HEK293 (cell line): ENCODE results near the gene BCL7C.
A peak's percentile ranks its signal among the peaks of the same experiment; 100 is the strongest.

ENCODE experiments used
- BCL11A ChIP-seq: fragments of 450-650 bp; formaldehyde crosslinking; IDR thresholded peaks from 2 replicates; pipeline ENCODE4 v1.5.1; 2016; ENCODE audit warnings: low read depth, missing biosample characterization, missing genetic modification characterization
- ELK4 ChIP-seq: IDR thresholded peaks from 2 replicates; pipeline ENCODE4 v1.6.1; 2011; ENCODE audit warnings: mild to moderate bottlenecking, low read depth, low read length, borderline replicate concordance
- FEZF1 ChIP-seq: fragments of 450-650 bp; formaldehyde crosslinking; IDR thresholded peaks from 2 replicates; pipeline ENCODE4 v1.5.1; 2016; ENCODE audit warnings: missing biosample characterization, missing genetic modification characterization
- GLI4 ChIP-seq: fragments of 450-650 bp; formaldehyde crosslinking; IDR thresholded peaks from 2 replicates; pipeline ENCODE4 v1.5.1; 2016; ENCODE audit warnings: missing biosample characterization, missing genetic modification characterization
- HOXA7 ChIP-seq: sonication (generic); formaldehyde crosslinking; IDR thresholded peaks from 2 replicates; pipeline ENCODE4 v1.8.1; 2022; ENCODE audit warnings: missing genetic modification reagents, borderline replicate concordance
- IKZF3 ChIP-seq: fragments of 450-650 bp; IDR thresholded peaks from 2 replicates; pipeline ENCODE4 v1.5.0; 2018; ENCODE audit warnings: missing biosample characterization, mild to moderate bottlenecking, missing genetic modification characterization, moderate library complexity
- INSM2 ChIP-seq: fragments of 450-650 bp; formaldehyde crosslinking; IDR thresholded peaks from 2 replicates; pipeline ENCODE4 v1.5.1; 2016; ENCODE audit warnings: missing biosample characterization, missing genetic modification characterization
- KLF1 ChIP-seq: fragments of 450-650 bp; formaldehyde crosslinking; IDR thresholded peaks from 2 replicates; pipeline ENCODE4 v1.5.1; 2016; ENCODE audit warnings: missing biosample characterization, missing genetic modification characterization
- KLF16 ChIP-seq: fragments of 450-650 bp; formaldehyde crosslinking; IDR thresholded peaks from 2 replicates; pipeline ENCODE4 v1.5.1; 2017; ENCODE audit warnings: missing biosample characterization, missing genetic modification characterization
- KLF9 ChIP-seq: fragments of 450-650 bp; formaldehyde crosslinking; IDR thresholded peaks from 2 replicates; pipeline ENCODE4 v1.5.1; 2016; ENCODE audit warnings: missing biosample characterization, missing genetic modification characterization, low read depth
- PRDM10 ChIP-seq: fragments of 450-650 bp; formaldehyde crosslinking; IDR thresholded peaks from 2 replicates; pipeline ENCODE4 v1.5.1; 2016; ENCODE audit warnings: missing biosample characterization, missing genetic modification characterization
- PRDM4 ChIP-seq: fragments of 450-650 bp; formaldehyde crosslinking; IDR thresholded peaks from 2 replicates; pipeline ENCODE4 v1.5.1; 2017; ENCODE audit warnings: missing biosample characterization, missing genetic modification characterization
- YY1 ChIP-seq: fragments of 450-650 bp; formaldehyde crosslinking; IDR thresholded peaks from 2 replicates; pipeline ENCODE4 v1.5.1; 2018; ENCODE audit warnings: missing biosample characterization, missing genetic modification characterization
- ZBTB21 ChIP-seq: fragments of 450-650 bp; formaldehyde crosslinking; IDR thresholded peaks from 2 replicates; pipeline ENCODE4 v1.5.1; 2017; ENCODE audit warnings: missing biosample characterization, missing genetic modification characterization
- ZBTB49 ChIP-seq: fragments of 450-650 bp; formaldehyde crosslinking; IDR thresholded peaks from 2 replicates; pipeline ENCODE4 v1.5.1; 2016; ENCODE audit warnings: missing biosample characterization, missing genetic modification characterization, low read depth
- ZBTB6 ChIP-seq: fragments of 450-650 bp; formaldehyde crosslinking; IDR thresholded peaks from 2 replicates; pipeline ENCODE4 v1.5.1; 2017; ENCODE audit warnings: missing biosample characterization, missing genetic modification characterization
- ZNF155 ChIP-seq: fragments of 450-650 bp; formaldehyde crosslinking; IDR thresholded peaks from 2 replicates; pipeline ENCODE4 v1.5.1; 2016; ENCODE audit warnings: missing biosample characterization, missing genetic modification characterization
- ZNF157 ChIP-seq: fragments of 450-650 bp; formaldehyde crosslinking; IDR thresholded peaks from 2 replicates; pipeline ENCODE4 v1.5.1; 2016; ENCODE audit warnings: missing biosample characterization, missing genetic modification characterization
- ZNF221 ChIP-seq: fragments of 450-650 bp; formaldehyde crosslinking; IDR thresholded peaks from 2 replicates; pipeline ENCODE4 v1.5.1; 2017; ENCODE audit warnings: missing biosample characterization, missing genetic modification characterization, borderline replicate concordance
- ZNF324 ChIP-seq: fragments of 450-650 bp; formaldehyde crosslinking; IDR thresholded peaks from 2 replicates; pipeline ENCODE4 v1.5.1; 2016; ENCODE audit warnings: missing biosample characterization, missing genetic modification characterization
- ZNF521 ChIP-seq: fragments of 450-650 bp; formaldehyde crosslinking; IDR thresholded peaks from 2 replicates; pipeline ENCODE4 v1.5.1; 2017; ENCODE audit warnings: missing biosample characterization, mild to moderate bottlenecking, missing genetic modification characterization
- ZNF549 ChIP-seq: fragments of 450-650 bp; IDR thresholded peaks from 2 replicates; pipeline ENCODE4 v1.5.1; 2018; ENCODE audit warnings: missing biosample characterization, missing genetic modification characterization, mild to moderate bottlenecking, inconsistent platforms, moderate library complexity
- ZNF558 ChIP-seq: fragments of 450-650 bp; formaldehyde crosslinking; IDR thresholded peaks from 2 replicates; pipeline ENCODE4 v1.5.1; 2016; ENCODE audit warnings: missing biosample characterization, missing genetic modification characterization
- ZNF621 ChIP-seq: fragments of 450-650 bp; formaldehyde crosslinking; IDR thresholded peaks from 2 replicates; pipeline ENCODE4 v1.5.1; 2017; ENCODE audit warnings: missing biosample characterization, missing genetic modification characterization
- ZNF624 ChIP-seq: fragments of 450-650 bp; formaldehyde crosslinking; IDR thresholded peaks from 2 replicates; pipeline ENCODE4 v1.5.1; 2017; ENCODE audit warnings: missing biosample characterization, missing genetic modification characterization
- ZNF792 ChIP-seq: fragments of 450-650 bp; formaldehyde crosslinking; IDR thresholded peaks from 2 replicates; pipeline ENCODE4 v1.5.1; 2016; ENCODE audit warnings: missing biosample characterization, missing genetic modification characterization
- ZSCAN16 ChIP-seq: fragments of 450-650 bp; formaldehyde crosslinking; IDR thresholded peaks from 2 replicates; pipeline ENCODE4 v1.5.1; 2016; ENCODE audit warnings: missing biosample characterization, missing genetic modification characterization
- ZXDB ChIP-seq: fragments of 450-650 bp; formaldehyde crosslinking; IDR thresholded peaks from 2 replicates; pipeline ENCODE4 v1.5.1; 2016; ENCODE audit warnings: missing biosample characterization, missing genetic modification characterization

BCL7C gene

GRCh38 chr16:30901201-30902028 lies 7.5 kb upstream of the BCL7C start (continued):
- peak; percentile 30; the same call in 1 of the 2 replicates for TF ChIP-seq PRDM10 (tag by site-specific recombination)
- TF ChIP-seq ZNF221 (tag by site-specific recombination): no peak
- no peak for TF ChIP-seq ELK4
- no peak for TF ChIP-seq ZNF157
- 0 out of 2 replicates have a peak, but pooled peaks have one; percentile 25 for TF ChIP-seq KLF16 (tag by site-specific recombination)
- no peak for TF ChIP-seq ZNF624 (tag by site-specific recombination)
- TF ChIP-seq ZXDB (tag by site-specific recombination): 0 out of 2 replicates have a peak, but pooled peaks have one; percentile 12
- no peak for TF ChIP-seq HOXA7 (CRISPR knock-in tag)
- TF ChIP-seq BCL11A (tag by site-specific recombination): no peak
- no peak for TF ChIP-seq KLF1
- TF ChIP-seq ZNF521 (tag by site-specific recombination): no peak
- no peak for TF ChIP-seq YY1 (tag by site-specific recombination)
- no peak for TF ChIP-seq IKZF3
- no peak for TF ChIP-seq ZSCAN16 (tag by site-specific recombination)
- TF ChIP-seq GLI4 (tag by site-specific recombination): no peak
- TF ChIP-seq KLF9: no peak
- no peak for TF ChIP-seq ZBTB49 (tag by site-specific recombination)
- TF ChIP-seq INSM2 (tag by site-specific recombination): no peak
- 0 out of 2 replicates have a peak, but pooled peaks have one; percentile 7 for TF ChIP-seq FEZF1 (tag by site-specific recombination)
- no peak for TF ChIP-seq ZBTB21 (tag by site-specific recombination)
- TF ChIP-seq ZNF324 (tag by site-specific recombination): no peak; the same call in 1 of the 2 replicates
- no peak for TF ChIP-seq ZNF155 (tag by site-specific recombination)
- TF ChIP-seq ZNF792: no peak
- TF ChIP-seq ZNF621 (tag by site-specific recombination): no peak
- TF ChIP-seq ZNF549 (tag by site-specific recombination): no peak
- no peak for TF ChIP-seq ZBTB6 (tag by site-specific recombination)
- TF ChIP-seq PRDM4 (tag by site-specific recombination): no peak
- TF ChIP-seq ZNF558: no peak
